Naive thymus-derived CD8-positive, alpha-beta T cell (primary cell): Measurements from ENCODE around the gene CAPNS1. TPM values are rescaled to one million over a fixed set of nuclear protein-coding genes. Genes with fewer than 3 reads are reported as not detected.

Experiments
- ATAC-seq, 2 donors: fragments of 150-1000 bp; cut with Tn5 transposase in 1 of 2; sonication (Bioruptor Pico), chemical (Tn5 transposase) in 1 of 2; 1 replicate in 1 of 2; 2 replicates in 1 of 2; pipeline ENCODE4 v1.10.0; 2021; ENCODE audit warnings: mild to moderate bottlenecking in 2 of 2, moderate library complexity in 2 of 2
- POLR2A ChIA-PET: fragments of 350-600 bp; sonication (Branson Sonifier 250); formaldehyde crosslinking; loops from one replicate; lab custom pipeline; 2021; ENCODE audit warnings: antibody characterized with exemption; lab: Charles Lee
- DNase-seq, 10 donors: peaks; one replicate each; pipeline versions ENCODE4 v3.0.0 to v3.0.0-alpha.2; 2020 to 2022
- H3K27ac Mint-ChIP-seq, 10 donors: one replicate each; pipeline ENCODE4 v1.8.0; 2020 to 2022; ENCODE audit warnings: mild to moderate bottlenecking in 10 of 10, mixed read lengths in 10 of 10, moderate library complexity in 4 of 10, inconsistent platforms in 1 of 10
- H3K27me3 Mint-ChIP-seq, 5 donors: one replicate each; pipeline ENCODE4 v1.8.0; 2021 to 2022; ENCODE audit warnings: mixed read lengths in 5 of 5
- H3K36me3 Mint-ChIP-seq, 3 donors: one replicate each; pipeline ENCODE4 v1.8.0; 2020 to 2022; ENCODE audit warnings: mixed read lengths in 3 of 3, mild to moderate bottlenecking in 2 of 3, inconsistent platforms in 1 of 3
- H3K4me1 Mint-ChIP-seq, 4 donors: one replicate each; pipeline ENCODE4 v1.8.0; 2021 to 2022; ENCODE audit warnings: mixed read lengths in 4 of 4
- H3K4me3 Mint-ChIP-seq, 10 donors: one replicate each; pipeline ENCODE4 v1.8.0; 2020 to 2022; ENCODE audit warnings: mild to moderate bottlenecking in 10 of 10, mixed read lengths in 10 of 10, moderate library complexity in 6 of 10, inconsistent platforms in 1 of 10
- H3K9me3 Mint-ChIP-seq, 9 donors: one replicate each; pipeline ENCODE4 v1.8.0; 2020 to 2022; ENCODE audit warnings: mixed read lengths in 9 of 9, mild to moderate bottlenecking in 3 of 9, inconsistent platforms in 1 of 9, moderate library complexity in 1 of 9
- polyA plus RNA-seq, 3 donors: library from polyadenylated mRNA; unstranded; fragments of 300-500 nt; fragmentation: Illumina TruSeq; gene quantifications; one replicate each; pipeline ENCODE4 v1.2.3, GENCODE V29; 2021
- total RNA-seq, 8 experiments: library from RNA in 2 of 8; stranded (reverse) in 2 of 8; gene quantifications; one replicate each; pipeline ENCODE4 v1.2.3 and lab custom pipeline; 2021 to 2026

The CAPNS1 gene
- total and polyA plus RNA-seq, 5 experiments from 2014 or later: 93.4 to 239 (median 137) TPM

- H3K27me3 Mint-ChIP-seq: no peaks in the 10 kb centered on the region
- DNase-seq (peak in 5 of 10 donors; percentile 48 to 82 (median 53)), ATAC-seq (peak; percentile 27 to 35)
- peaks cover 0 to 2% (median 0%) of the 10 kb centered on the region in 9 donors for H3K9me3 Mint-ChIP-seq
- H3K36me3 Mint-ChIP-seq: peaks cover 0 to 34% (median 12%) of the 10 kb centered on the region in 3 donors
- POLR2A ChIA-PET: interaction anchor here (0.6 to 2.2 kb wide), 9 partner anchors 12 to 476 kb away, joined by 3 to 23 read pairs (median 6); partner anchors contain the start of genes POLR2I, TBCB, THAP8 and ZNF146
- H3K4me1 Mint-ChIP-seq: peaks cover 12 to 22% (median 19%) of the 10 kb centered on the region in 4 donors
- peak overlapping the region; percentile 92 to 96 (median 95) for H3K4me3 Mint-ChIP-seq
- H3K27ac Mint-ChIP-seq: peak overlapping the region; percentile 82 to 97 (median 95)
Observed at GRCh38 chr19:36140304-36141038, 605 bp downstream of the CAPNS1 start.

- POLR2A ChIA-PET: interaction anchor here (0.6 to 2.2 kb wide), 6 partner anchors 13 to 477 kb away, joined by 4 to 23 read pairs (median 8); partner anchors contain the start of genes POLR2I, TBCB, ZNF146 and ZNF565
- Mint-ChIP-seq H3K36me3 (peaks cover 0 to 42% (median 12%) of the 10 kb centered on the region in 3 donors), H3K4me3 (peak overlapping the region; percentile 92 to 96 (median 95)), H3K27me3 (no peaks in the 10 kb centered on the region), H3K27ac (peak overlapping the region; percentile 82 to 97 (median 95)), H3K9me3 (peaks cover 0 to 2% (median 0%) of the 10 kb centered on the region in 9 donors), H3K4me1 (peaks cover 13 to 22% (median 19%) of the 10 kb centered on the region in 4 donors)
- DNase-seq: peak; percentile 77 to 93 (median 90)
- peak; percentile 70 to 77 for ATAC-seq
Observed at GRCh38 chr19:36141039-36141927, 1.4 kb downstream of the CAPNS1 start.

- Mint-ChIP-seq H3K27me3 (no peaks in the 10 kb centered on the region), H3K36me3 (peaks cover 0 to 50% (median 13%) of the 10 kb centered on the region in 3 donors), H3K4me1 (peaks cover 15 to 19% (median 19%) of the 10 kb centered on the region in 4 donors), H3K4me3 (peak overlapping the region in 4 of 10 donors; percentile 93 to 96 (median 95)), H3K9me3 (peaks cover 0 to 2% (median 0%) of the 10 kb centered on the region in 9 donors), H3K27ac (peak overlapping the region in 8 of 10 donors; percentile 52 to 97 (median 93))
- no peak for ATAC-seq
- no peak for DNase-seq
- POLR2A ChIA-PET: no interaction called here
Observed at GRCh38 chr19:36142046-36142445, 2.2 kb downstream of the CAPNS1 start.

- ATAC-seq: no peak
- no peak for DNase-seq
- Mint-ChIP-seq H3K9me3 (peaks cover 0 to 2% (median 0%) of the 10 kb centered on the region in 9 donors), H3K27ac (peak overlapping the region in 5 of 10 donors; percentile 32 to 77 (median 45)), H3K36me3 (peaks cover 0 to 54% (median 15%) of the 10 kb centered on the region in 3 donors), H3K4me1 (peaks cover 15 to 19% (median 19%) of the 10 kb centered on the region in 4 donors), H3K4me3 (peak overlapping the region in 4 of 10 donors; percentile 6 to 95 (median 58)), H3K27me3 (no peaks in the 10 kb centered on the region)
- POLR2A ChIA-PET: no interaction called here
Observed at GRCh38 chr19:36142496-36142895, 2.6 kb downstream of the CAPNS1 start.

GRCh38 chr19:36144624-36145023 is 4.8 kb downstream of the CAPNS1 start:
- ATAC-seq: no peak
- POLR2A ChIA-PET: interaction anchor here (1.0 kb wide), 2 partner anchors 17 to 205 kb away, joined by 3 read pairs; no protein-coding TSS in a partner anchor

GRCh38 chr19:36149673-36150406 is 10.0 kb downstream of the CAPNS1 start:
- H3K9me3 Mint-ChIP-seq: no peaks in the 10 kb centered on the region
- H3K27ac Mint-ChIP-seq: peak overlapping the region in 1 of 10 donors; percentile 29
- POLR2A ChIA-PET: interaction anchor here (1.1 to 1.4 kb wide), 2 partner anchors 13 to 14 kb away, joined by 3 read pairs; no protein-coding TSS in a partner anchor
- peak overlapping the region in 1 of 10 donors; percentile 18 for H3K4me3 Mint-ChIP-seq
- H3K4me1 Mint-ChIP-seq: peaks cover 2 to 8% (median 6%) of the 10 kb centered on the region in 4 donors
- H3K27me3 Mint-ChIP-seq: no peaks in the 10 kb centered on the region
- peaks cover 0 to 67% (median 20%) of the 10 kb centered on the region in 3 donors for H3K36me3 Mint-ChIP-seq
- DNase-seq (no peak), ATAC-seq (no peak)

More at GRCh38 chr19:36144624-36145023, 4.8 kb downstream of the CAPNS1 start:
- Mint-ChIP-seq H3K4me1 (peaks cover 10 to 20% (median 17%) of the 10 kb centered on the region in 4 donors), H3K36me3 (peaks cover 0 to 75% (median 26%) of the 10 kb centered on the region in 3 donors), H3K27ac (no peak overlapping the region), H3K4me3 (no peak overlapping the region), H3K9me3 (peaks cover 0 to 2% (median 0%) of the 10 kb centered on the region in 9 donors), H3K27me3 (no peaks in the 10 kb centered on the region)
- DNase-seq: no peak

GRCh38 chr19:36150586-36150985 is 10.7 kb downstream of the CAPNS1 start:
- H3K4me1 Mint-ChIP-seq: peaks cover 2 to 11% (median 6%) of the 10 kb centered on the region in 4 donors
- no peaks in the 10 kb centered on the region for H3K27me3 Mint-ChIP-seq
- H3K27ac Mint-ChIP-seq: no peak overlapping the region
- ATAC-seq (no peak), DNase-seq (no peak)
- H3K4me3 Mint-ChIP-seq: no peak overlapping the region
- no peaks in the 10 kb centered on the region for H3K9me3 Mint-ChIP-seq
- POLR2A ChIA-PET: interaction anchor here (1.4 kb wide), 1 partner anchor 13 kb away, joined by 3 read pairs; no protein-coding TSS in a partner anchor
- H3K36me3 Mint-ChIP-seq: peaks cover 0 to 60% (median 20%) of the 10 kb centered on the region in 3 donors

GRCh38 chr19:36151144-36152018 is 11.5 kb downstream of the CAPNS1 start:
- DNase-seq: no peak
- POLR2A ChIA-PET: interaction anchor here (0.6 to 1.4 kb wide), 2 partner anchors 13 to 30 kb away, joined by 3 to 4 read pairs; no protein-coding TSS in a partner anchor
- no peaks in the 10 kb centered on the region for H3K27me3 Mint-ChIP-seq
- no peak for ATAC-seq
- peak overlapping the region in 1 of 10 donors; percentile 17 for H3K27ac Mint-ChIP-seq
- H3K4me1 Mint-ChIP-seq: peaks cover 2 to 10% (median 6%) of the 10 kb centered on the region in 4 donors
- H3K4me3 Mint-ChIP-seq: no peak overlapping the region
- no peaks in the 10 kb centered on the region for H3K9me3 Mint-ChIP-seq
- H3K36me3 Mint-ChIP-seq: peaks cover 0 to 52% (median 20%) of the 10 kb centered on the region in 3 donors

GRCh38 chr19:36152019-36152351 is 12.1 kb downstream of the CAPNS1 start:
- ATAC-seq (no peak), DNase-seq (no peak)
- Mint-ChIP-seq H3K27me3 (no peaks in the 10 kb centered on the region), H3K4me3 (no peak overlapping the region), H3K27ac (peak overlapping the region in 1 of 10 donors; percentile 17), H3K4me1 (peaks cover 2 to 8% (median 6%) of the 10 kb centered on the region in 4 donors), H3K36me3 (peaks cover 0 to 46% (median 20%) of the 10 kb centered on the region in 3 donors), H3K9me3 (no peaks in the 10 kb centered on the region)
- POLR2A ChIA-PET: no interaction called here

- DNase-seq: no peak
- H3K4me1 Mint-ChIP-seq: peaks cover 2 to 10% (median 6%) of the 10 kb centered on the region in 4 donors
- H3K4me3 Mint-ChIP-seq: no peak within 1 kb of the TSS
- no peaks in the 10 kb centered on the region for H3K27me3 Mint-ChIP-seq
- ATAC-seq: no peak
- H3K27ac Mint-ChIP-seq: peak within 1 kb of the TSS in 2 of 10 donors; percentile 17 to 79
- H3K9me3 Mint-ChIP-seq: no peaks in the 10 kb centered on the region
- peaks cover 0 to 40% (median 17%) of the 10 kb centered on the region in 3 donors for H3K36me3 Mint-ChIP-seq
- POLR2A ChIA-PET: interaction anchor here (0.7 kb wide), 1 partner anchor 42 kb away, joined by 3 read pairs; the partner anchor contains the start of gene OVOL3
Observed at GRCh38 chr19:36152352-36153091, 12.7 kb downstream of the CAPNS1 start, which contains the start of gene COX7A1. Gene COX7A1 (minus strand): TSS chr19:36152447. CDS start chr19:36152407, 40 bp downstream.
